ENCODE data around the gene GABPB1. TPM values are rescaled to one million over a fixed set of nuclear protein-coding genes. Genes with fewer than 3 reads are reported as not detected.

GABPB1 gene
- total and polyA plus RNA-seq, 3 donors from 2014 or later = 21.5 to 45.9 (median 35.4) TPM

DNA sequence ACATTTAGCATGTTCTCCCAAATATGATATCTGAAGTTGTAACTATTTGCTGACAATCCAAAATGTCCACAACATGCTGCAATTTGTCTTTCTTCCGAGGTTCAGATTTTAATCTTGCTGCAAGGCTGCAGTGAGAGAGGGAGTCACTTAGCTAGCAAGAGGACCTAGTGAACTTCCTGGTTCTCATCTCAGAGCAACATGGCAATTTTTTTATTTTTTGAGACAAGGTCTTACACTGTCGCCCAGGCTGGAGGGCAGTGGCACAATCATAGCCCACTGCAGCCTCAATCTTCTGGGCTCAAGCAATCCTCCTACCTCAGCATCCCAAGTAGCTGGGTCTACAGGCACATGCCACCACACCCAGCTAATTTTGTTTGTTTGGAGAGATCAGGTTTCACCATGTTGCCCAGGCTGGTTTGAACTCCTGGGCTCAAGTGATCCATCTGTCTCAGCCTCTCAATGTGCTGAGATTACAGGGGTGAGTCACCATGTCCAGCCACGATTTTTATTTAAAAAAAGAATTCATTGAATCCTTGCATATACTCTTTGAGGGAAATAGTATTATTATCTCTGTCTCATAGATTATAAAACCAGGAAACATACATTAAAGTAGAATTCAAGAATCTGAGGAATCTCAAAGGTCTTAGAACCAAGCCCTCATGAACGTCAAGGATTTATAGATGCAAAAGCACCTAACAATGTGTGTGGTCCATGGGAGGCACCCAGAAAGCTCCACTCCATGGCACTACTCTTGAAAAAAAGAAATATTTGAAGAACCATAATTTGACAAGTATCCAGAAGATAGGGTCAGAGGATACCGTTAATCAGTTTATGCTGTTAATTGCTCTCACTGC, 98.6 kb downstream of the GABPB1 start:
- TF ChIP-seq CTCF (IDR thresholded peaks at IDR 0.05) = no peak
- TF ChIP-seq POLR2A (IDR thresholded peaks at IDR 0.05) = no peak
- intact Hi-C loops (cut with DNase I; ENCODE audit: low total_unique reads) = no loop called here
- Histone ChIP-seq H3K4me3 (no peak overlapping the region), H3K36me3 (ENCODE audit: low read depth, missing control alignments) (no peaks in the 10 kb centered on the region), H3K27ac (no peak overlapping the region), H3K9me3 (no peaks in the 10 kb centered on the region), H3K4me1 (no peaks in the 10 kb centered on the region), H3K27me3 (no peaks in the 10 kb centered on the region)
- WGBS, 2 donors = 52 to 63% methylated on average over 5 of the region's 5 CpGs
- DNase-seq = no peak

GRCh38 chr15:50252556-50252955, 102.4 kb downstream of the GABPB1 start:
- no peak for DNase-seq
- Histone ChIP-seq H3K27me3 (no peaks in the 10 kb centered on the region), H3K27ac (no peak overlapping the region), H3K4me1 (no peaks in the 10 kb centered on the region), H3K4me3 (no peak overlapping the region), H3K9me3 (no peaks in the 10 kb centered on the region), H3K36me3 (ENCODE audit: low read depth, missing control alignments) (no peaks in the 10 kb centered on the region)
- TF ChIP-seq POLR2A (IDR thresholded peaks at IDR 0.05) (no peak), CTCF (IDR thresholded peaks at IDR 0.05) (no peak)
- WGBS, 2 donors = 88% methylated on average over 8 to 11 of the region's 11 CpGs
- intact Hi-C loops (cut with DNase I; ENCODE audit: low total_unique reads) = no loop called here

DNA sequence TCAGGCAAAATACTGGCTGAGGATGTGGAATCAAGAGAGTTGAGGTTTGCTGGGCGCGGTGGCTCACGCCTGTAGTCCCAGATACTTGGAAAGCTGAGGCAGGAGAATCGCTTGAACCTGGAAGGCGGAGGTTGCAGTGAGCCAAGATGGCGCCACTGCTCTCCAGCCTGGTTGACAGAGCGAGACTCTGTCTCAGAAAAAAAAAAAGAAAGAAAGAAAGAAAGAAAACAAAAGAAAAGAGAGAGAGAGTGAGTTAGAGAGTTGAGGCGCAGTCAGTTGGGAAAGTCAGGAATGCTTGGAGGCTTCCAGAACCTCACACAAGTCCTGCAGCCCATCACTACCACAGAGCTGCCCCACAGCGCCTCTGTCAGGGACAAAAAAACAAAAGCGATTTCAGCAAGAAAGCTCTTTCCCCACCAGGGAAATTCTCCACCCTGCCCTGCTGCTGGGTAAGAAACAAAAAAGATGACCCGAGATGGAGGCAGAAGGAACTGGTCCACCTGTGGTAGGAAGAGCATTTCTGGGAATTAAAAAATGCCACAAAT, 103.3 kb downstream of the GABPB1 start:
- Histone ChIP-seq H3K36me3 (ENCODE audit: low read depth, missing control alignments) (no peaks in the 10 kb centered on the region), H3K27ac (no peak overlapping the region), H3K4me3 (no peak overlapping the region), H3K9me3 (no peaks in the 10 kb centered on the region), H3K4me1 (no peaks in the 10 kb centered on the region), H3K27me3 (no peaks in the 10 kb centered on the region)
- TF ChIP-seq POLR2A (IDR thresholded peaks at IDR 0.05) = no peak
- TF ChIP-seq CTCF (IDR thresholded peaks at IDR 0.05) = no peak
- intact Hi-C loops (cut with DNase I; ENCODE audit: low total_unique reads) = no loop called here
- no peak for DNase-seq
- 70 to 81% methylated on average over 11 of the region's 11 CpGs for WGBS, 2 donors

GRCh38 chr15:50250760-50251394, 104.1 kb downstream of the GABPB1 start:
- intact Hi-C loops (cut with DNase I; ENCODE audit: low total_unique reads) = no loop called here
- no peaks in the 10 kb centered on the region for H3K27me3 ChIP-seq
- H3K4me3 ChIP-seq = no peak overlapping the region
- no peaks in the 10 kb centered on the region for H3K36me3 ChIP-seq (ENCODE audit: low read depth, missing control alignments)
- H3K9me3 ChIP-seq = no peaks in the 10 kb centered on the region
- H3K4me1 ChIP-seq = no peaks in the 10 kb centered on the region
- no peak for DNase-seq
- TF ChIP-seq CTCF (IDR thresholded peaks at IDR 0.05) (no peak), POLR2A (IDR thresholded peaks at IDR 0.05) (no peak)
- H3K27ac ChIP-seq = no peak overlapping the region
- 73 to 75% methylated on average over 6 of the region's 6 CpGs for WGBS, 2 donors

All from testis (tissue), 3 donors.